GM19438 (cell line): ENCODE data around the gene MECP2.
"Not testable (repeated sequence)": the region's sequence is repeated elsewhere in the genome, so short reads cannot be mapped to it uniquely, and the experiment has no call there.

ENCODE experiments used
- ATAC-seq: cut with Tn5 transposase; IDR thresholded peaks from one replicate; pipeline ENCODE4 v1.9.1; 2021; ENCODE audit warnings: low read depth; ENCODE audit not compliant: unreplicated experiment

The MECP2 gene

GRCh38 chrX:154002215-154002719, 95.2 kb downstream of the MECP2 start:
- ATAC-seq, result no peak

DNA sequence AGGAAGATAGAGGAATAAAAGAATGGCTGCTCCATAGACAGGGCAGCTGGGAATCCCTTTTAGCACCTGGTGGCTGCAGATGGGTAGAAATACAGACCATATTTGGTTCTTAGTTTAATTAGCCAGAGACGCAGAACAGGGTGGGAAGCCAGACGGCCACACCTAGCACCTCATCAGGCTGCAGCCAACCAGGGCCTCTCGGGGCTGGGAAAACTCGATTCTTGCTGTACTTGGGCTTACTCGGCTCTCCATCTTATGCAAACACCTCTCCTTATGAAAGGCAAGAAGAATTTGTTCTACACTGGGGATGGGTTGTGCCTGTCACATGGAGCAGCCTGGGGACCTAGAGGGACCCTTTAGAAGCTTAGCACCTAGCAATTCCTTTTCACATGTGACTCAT, 97.5 kb downstream of the MECP2 start:
- no peak for ATAC-seq

DNA sequence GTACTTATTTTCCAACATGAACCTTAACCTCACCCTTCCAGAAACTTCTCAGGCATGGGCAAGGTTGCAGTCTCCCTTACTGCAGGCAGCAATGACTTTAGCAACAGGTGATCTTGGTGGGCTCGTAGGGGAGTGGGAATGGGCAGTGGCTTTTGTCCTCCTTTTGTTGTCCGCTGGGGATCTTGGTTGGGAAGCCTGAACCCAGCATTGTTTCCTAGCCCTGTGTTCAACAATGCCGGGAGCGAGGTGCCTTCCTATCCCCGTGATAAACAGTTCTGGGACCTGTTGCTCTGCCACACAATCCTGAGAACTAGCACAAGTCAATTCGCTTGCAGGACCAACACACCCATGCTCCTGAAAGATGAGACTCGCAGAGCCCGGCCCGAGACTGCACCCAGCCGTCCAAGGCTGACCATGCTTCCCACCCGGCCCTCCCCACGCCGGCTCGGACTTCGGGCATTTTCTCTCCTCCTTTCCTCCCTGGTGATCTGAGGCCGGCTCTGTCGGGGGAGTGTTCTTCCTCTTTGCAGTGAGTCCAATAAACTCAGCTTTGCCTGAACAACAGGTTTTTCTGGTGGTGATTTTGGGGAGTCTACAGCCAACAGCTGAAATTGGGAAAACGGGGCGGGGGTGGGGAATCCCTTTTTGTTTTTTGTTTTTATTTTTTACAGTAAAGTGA, 98.0 kb downstream of the MECP2 start:
- no peak for ATAC-seq

GRCh38 chrX:153995504-153995903, 102.0 kb downstream of the MECP2 start:
- no peak for ATAC-seq

GRCh38 chrX:153994398-153994797, 103.1 kb downstream of the MECP2 start:
- not testable (repeated sequence) for ATAC-seq

DNA sequence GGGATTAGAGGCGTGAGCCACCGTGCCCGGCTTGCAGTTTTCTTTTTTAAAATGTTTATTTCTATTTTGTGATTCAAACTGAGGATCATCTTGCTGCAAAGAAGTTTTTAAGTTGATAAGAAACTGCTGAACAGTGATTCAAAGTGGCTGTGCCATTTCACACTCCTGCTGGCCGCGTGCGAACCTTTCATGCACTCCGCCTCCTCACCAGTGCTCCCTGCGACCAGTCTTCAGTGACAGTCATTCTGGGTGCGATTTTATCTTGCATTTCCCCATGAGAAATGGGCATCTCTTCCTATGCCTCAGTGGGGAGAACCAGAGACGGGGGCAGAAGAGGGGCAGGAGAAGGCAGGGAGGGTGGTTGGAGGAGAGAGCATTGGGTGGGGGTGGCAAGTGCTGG, 103.5 kb downstream of the MECP2 start:
- no peak for ATAC-seq

- no peak for ATAC-seq
Measured at GRCh38 chrX:153993079-153993478, 104.4 kb downstream of the MECP2 start.

GRCh38 chrX:153992180-153992579, 105.3 kb downstream of the MECP2 start:
- no peak for ATAC-seq

- no peak for ATAC-seq
Measured at GRCh38 chrX:153991013-153991580, 106.4 kb downstream of the MECP2 start.

DNA sequence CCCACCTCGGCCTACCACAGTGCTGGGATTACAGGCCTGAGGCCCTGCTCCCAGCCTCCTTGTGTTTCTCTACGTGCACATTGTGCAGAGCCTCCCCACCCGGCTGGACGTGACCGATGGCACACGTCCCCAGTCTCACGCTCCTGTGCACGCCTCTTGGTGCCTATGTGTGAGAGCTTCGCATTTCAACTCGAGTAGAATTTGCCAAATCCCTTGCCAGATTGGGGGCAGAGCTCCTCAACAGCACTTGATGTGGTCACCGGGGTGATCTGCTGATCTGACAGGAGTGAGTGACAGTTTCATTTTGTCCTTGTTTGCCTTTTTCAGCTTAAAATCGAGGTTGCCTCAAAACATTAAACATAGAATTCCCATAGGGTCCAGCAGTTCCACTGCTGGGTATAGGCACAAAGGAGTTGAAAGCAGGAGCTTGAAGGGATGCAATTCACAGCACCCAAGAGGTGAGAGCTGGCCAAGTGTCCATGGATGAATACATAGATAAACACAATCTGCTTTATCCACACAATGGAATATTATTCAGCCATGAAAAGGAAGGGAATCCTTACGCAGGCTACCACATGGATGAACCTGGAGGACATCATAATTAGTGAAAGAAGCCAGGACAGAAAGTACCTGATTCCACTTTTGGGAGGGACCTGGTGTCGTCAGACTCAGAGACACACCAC, 107.4 kb downstream of the MECP2 start:
- no peak for ATAC-seq

- ATAC-seq, result no peak
Measured at GRCh38 chrX:153988493-153988892, 109.0 kb downstream of the MECP2 start.

DNA sequence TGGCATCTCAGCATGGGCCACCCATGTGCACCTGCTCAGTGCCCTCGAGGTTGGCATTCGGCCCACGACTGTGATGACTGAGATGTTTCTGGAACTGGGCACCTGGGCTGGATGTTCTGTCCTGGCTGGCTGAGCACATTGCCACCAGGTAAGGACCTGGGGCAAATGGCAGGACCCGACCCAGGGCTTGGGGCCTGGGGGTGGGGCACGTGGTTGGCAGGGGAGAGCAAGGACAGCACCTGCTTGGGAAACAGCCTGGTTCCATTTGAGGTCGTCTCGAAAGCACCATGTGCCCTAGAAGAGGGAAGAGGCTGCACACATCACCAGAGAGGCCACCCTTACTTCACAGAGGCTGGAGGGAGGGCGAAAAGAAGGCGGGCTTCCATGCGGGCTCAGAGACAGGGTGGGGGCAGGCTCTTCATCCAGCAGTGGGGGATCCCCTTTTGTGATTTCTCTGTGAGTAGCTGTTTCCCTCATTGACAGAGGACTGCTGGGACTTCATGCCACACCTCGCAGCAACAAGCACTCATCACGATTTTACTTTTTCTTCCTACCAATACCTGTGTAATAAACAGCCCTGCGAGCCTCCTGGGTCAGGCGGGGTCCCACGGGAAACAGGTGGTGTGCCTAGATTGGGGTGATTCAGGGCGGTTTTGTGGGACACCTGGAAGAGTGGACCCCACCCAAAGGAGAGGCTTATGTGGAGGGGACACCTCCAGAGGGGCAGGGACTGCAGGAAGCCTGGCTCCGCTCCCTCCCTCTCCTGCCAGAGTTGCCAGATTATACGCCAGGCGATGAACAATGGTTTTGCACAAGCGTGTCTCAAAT, 113.0 kb downstream of the MECP2 start:
- ATAC-seq, result no peak

GRCh38 chrX:153983321-153983801, 114.2 kb downstream of the MECP2 start:
- no peak for ATAC-seq

DNA sequence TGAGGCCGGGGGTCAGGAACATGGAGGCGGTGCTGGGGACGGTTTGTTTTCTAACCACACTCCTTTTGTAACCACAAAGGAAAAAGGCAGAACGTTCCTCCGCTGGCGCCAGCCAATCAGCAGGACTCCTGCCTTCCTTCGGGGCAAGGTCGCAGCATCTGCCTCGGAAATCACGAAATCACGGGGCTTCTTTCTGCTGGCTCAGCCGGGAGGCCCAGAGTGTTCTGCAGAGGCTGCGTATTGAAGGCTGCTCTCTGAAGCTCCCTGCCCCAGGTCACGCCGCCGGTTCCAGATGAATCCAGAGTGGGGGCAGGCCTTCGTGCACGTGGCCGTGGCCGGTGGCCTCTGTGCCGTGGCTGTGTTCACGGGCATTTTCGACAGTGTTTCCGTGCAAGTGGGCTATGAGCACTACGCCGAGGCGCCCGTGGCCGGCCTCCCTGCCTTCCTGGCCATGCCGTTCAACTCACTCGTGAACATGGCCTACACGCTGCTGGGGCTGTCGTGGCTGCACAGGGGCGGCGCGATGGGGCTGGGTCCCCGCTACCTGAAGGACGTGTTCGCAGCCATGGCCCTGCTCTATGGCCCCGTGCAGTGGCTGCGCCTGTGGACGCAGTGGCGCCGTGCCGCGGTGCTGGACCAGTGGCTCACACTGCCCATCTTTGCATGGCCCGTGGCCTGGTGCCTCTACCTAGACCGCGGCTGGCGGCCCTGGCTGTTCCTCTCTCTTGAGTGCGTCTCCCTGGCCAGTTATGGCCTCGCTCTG, 115.6 kb downstream of the MECP2 start:
- no peak for ATAC-seq

DNA sequence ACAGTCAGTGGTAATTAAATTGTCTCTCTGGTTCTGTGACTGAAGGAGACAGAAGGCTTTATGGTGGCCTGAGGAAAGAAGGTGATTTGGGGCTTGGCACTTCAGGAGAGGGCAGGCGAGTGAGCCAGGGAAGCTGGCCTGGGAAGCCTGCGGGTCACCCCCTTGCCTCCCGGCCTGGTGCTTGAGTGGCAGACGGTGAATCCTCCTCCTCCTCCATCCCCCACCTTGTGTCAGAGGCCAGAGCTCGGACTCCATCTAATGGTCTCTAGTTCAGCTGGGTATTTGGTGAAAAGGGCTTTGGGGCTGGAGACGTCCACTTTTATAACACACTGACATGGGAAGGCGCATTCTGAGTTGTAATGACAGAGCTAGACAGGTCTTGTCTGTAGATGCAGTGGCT, 116.3 kb downstream of the MECP2 start:
- no peak for ATAC-seq

DNA sequence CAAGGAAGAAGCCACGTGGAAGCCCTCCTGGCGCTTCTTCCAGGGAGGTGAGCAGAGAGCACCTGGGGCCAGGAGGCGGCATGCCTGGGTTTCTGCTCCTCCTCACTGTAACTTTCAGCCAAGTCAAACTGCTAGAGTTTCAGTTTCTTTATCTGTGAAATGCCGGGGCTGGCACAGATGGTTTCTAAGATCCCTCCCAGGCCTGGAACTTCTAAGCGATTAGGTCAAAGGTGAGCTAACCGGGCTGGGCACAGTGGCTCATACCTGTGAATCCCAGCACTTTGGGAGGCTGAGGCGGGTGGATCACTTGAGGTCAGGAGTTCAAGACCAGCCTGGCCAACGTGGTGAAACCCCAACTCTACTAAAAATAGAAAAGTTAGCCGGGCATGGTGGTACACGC, 117.1 kb downstream of the MECP2 start:
- not testable (repeated sequence) for ATAC-seq

- no peak for ATAC-seq
Measured at GRCh38 chrX:153974726-153975286, 122.7 kb downstream of the MECP2 start.

DNA sequence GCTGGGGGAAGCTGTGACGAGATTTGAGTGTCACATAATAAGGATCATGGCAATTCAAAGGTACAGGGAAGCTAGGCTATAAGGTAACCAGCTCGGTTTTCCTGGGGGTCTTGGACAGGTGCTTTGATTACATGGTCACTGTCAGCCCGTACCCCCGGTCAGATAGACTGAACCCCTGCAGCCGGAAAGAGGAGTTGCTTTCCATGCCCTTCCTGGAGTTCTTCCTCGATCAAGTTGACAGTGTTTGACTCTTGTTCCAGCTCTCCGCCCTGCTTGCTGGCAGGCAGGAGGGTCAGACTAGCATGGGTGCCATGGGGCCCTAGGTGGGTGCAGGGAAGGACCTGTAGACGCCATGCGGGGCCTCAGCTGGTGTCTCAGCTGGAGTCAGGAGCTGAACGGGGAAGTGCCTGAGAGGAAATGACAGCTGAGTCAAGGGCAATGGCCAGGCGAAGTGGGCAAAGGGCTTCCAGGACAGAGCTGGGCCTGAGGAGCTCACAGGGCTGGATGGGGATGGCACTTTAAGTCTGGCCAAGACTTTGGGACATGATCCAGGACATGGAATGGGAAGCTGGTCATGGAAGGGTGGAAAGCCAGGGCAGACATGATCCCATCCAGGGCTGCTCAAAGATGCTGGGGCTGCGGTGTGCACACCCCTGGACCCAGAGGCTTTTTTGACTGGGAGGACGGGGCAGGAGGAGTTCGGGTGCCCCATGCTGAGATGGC, 123.4 kb downstream of the MECP2 start:
- no peak for ATAC-seq
